Measurements from ENCODE around the gene SWT1. TPM values are rescaled to one million over a fixed set of nuclear protein-coding genes. Genes with fewer than 3 reads are reported as not detected.

Gene SWT1
- total and polyA plus RNA-seq, 2 of the 13 experiments (the other 11 are each of a cell fraction or from before 2014, with no cell fraction given): 1.7 to 2.5 TPM

DNA sequence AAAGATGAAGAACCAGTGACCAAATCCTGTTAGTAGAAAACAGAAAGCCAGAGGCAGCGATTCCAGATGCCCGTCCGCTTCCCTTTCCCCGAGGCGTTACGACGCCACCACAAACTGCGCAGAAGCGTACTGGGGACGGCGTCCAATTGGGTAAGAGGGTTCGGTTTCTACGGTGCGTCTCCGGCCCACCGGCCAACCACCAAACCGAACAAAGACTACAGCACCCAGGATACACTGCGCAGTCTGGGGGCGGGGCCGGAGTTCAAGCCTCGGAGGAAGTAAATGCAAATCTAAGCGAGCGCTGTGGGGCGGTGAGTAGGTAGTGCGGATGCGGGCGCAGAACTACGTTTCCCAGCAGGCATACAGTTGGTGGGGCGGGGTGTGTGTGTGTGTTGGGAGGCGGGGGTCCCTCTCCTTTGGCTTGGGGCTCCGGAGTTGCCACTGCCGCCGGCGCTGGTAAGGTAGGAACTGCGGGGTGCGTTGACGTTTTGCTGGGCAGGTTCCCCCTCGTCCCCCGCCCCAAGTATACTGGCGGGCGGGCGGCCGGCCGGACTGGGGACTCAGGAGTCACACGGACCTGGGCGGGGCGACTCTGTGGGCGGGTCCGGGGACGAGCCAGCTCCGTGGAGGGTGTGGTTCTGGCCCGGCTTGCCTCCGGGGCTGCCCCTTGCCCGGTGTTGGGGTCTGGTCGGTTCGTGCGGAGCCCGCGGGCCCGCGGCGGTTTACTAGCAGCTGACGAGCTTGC, at the start of gene SWT1, which contains the start of gene TRMT1L (continued):
- TF ChIP-seq, protein P1, sequence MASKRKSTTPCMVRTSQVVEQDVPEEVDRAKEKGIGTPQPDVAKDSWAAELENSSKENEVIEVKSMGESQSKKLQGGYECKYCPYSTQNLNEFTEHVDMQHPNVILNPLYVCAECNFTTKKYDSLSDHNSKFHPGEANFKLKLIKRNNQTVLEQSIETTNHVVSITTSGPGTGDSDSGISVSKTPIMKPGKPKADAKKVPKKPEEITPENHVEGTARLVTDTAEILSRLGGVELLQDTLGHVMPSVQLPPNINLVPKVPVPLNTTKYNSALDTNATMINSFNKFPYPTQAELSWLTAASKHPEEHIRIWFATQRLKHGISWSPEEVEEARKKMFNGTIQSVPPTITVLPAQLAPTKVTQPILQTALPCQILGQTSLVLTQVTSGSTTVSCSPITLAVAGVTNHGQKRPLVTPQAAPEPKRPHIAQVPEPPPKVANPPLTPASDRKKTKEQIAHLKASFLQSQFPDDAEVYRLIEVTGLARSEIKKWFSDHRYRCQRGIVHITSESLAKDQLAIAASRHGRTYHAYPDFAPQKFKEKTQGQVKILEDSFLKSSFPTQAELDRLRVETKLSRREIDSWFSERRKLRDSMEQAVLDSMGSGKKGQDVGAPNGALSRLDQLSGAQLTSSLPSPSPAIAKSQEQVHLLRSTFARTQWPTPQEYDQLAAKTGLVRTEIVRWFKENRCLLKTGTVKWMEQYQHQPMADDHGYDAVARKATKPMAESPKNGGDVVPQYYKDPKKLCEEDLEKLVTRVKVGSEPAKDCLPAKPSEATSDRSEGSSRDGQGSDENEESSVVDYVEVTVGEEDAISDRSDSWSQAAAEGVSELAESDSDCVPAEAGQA (IDR thresholded peaks at IDR 0.05; ENCODE audit: low read depth): 0 out of 2 replicates have a peak, but pooled peaks have one; percentile 31
- TF ChIP-seq, protein P1 (CRISPR knock-in tag; IDR thresholded peaks at IDR 0.05; ENCODE audit: borderline replicate concordance): no peak; the same call in 1 of the 2 replicates
- TF ChIP-seq, protein P2, sequence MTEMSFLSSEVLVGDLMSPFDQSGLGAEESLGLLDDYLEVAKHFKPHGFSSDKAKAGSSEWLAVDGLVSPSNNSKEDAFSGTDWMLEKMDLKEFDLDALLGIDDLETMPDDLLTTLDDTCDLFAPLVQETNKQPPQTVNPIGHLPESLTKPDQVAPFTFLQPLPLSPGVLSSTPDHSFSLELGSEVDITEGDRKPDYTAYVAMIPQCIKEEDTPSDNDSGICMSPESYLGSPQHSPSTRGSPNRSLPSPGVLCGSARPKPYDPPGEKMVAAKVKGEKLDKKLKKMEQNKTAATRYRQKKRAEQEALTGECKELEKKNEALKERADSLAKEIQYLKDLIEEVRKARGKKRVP (CRISPR knock-in tag; IDR thresholded peaks at IDR 0.05): no peak
- TF ChIP-seq SOX5 (CRISPR knock-in tag; IDR thresholded peaks at IDR 0.05; ENCODE audit: borderline replicate concordance) (no peak; the same call in 1 of the 2 replicates), PAX8 (CRISPR knock-in tag; IDR thresholded peaks at IDR 0.05; ENCODE audit: borderline replicate concordance) (no peak), ZBTB21 (CRISPR knock-in tag; IDR thresholded peaks at IDR 0.05) (no peak), FOXJ3 (CRISPR knock-in tag; IDR thresholded peaks at IDR 0.05; ENCODE audit: borderline replicate concordance) (0 out of 2 replicates have a peak, but pooled peaks have one; percentile 31), ZBTB7A (CRISPR knock-in tag; IDR thresholded peaks at IDR 0.05) (no peak), FOXC1 (CRISPR knock-in tag; IDR thresholded peaks at IDR 0.05; ENCODE audit: borderline replicate concordance) (no peak; the same call in 1 of the 2 replicates), NFE2L1 (CRISPR knock-in tag; IDR thresholded peaks at IDR 0.05; ENCODE audit: borderline replicate concordance) (no peak), ZNF232 (CRISPR knock-in tag; IDR thresholded peaks at IDR 0.05; ENCODE audit: borderline replicate concordance) (peak; percentile 13; the same call in 1 of the 2 replicates), BRD4 (CRISPR knock-in tag; IDR thresholded peaks at IDR 0.05) (0 out of 2 replicates have a peak, but pooled peaks have one; percentile 28), ZNF34 (CRISPR knock-in tag; IDR thresholded peaks at IDR 0.05; ENCODE audit: borderline replicate concordance) (0 out of 2 replicates have a peak, but pooled peaks have one; percentile 77)
- TF ChIP-seq, protein P3, sequence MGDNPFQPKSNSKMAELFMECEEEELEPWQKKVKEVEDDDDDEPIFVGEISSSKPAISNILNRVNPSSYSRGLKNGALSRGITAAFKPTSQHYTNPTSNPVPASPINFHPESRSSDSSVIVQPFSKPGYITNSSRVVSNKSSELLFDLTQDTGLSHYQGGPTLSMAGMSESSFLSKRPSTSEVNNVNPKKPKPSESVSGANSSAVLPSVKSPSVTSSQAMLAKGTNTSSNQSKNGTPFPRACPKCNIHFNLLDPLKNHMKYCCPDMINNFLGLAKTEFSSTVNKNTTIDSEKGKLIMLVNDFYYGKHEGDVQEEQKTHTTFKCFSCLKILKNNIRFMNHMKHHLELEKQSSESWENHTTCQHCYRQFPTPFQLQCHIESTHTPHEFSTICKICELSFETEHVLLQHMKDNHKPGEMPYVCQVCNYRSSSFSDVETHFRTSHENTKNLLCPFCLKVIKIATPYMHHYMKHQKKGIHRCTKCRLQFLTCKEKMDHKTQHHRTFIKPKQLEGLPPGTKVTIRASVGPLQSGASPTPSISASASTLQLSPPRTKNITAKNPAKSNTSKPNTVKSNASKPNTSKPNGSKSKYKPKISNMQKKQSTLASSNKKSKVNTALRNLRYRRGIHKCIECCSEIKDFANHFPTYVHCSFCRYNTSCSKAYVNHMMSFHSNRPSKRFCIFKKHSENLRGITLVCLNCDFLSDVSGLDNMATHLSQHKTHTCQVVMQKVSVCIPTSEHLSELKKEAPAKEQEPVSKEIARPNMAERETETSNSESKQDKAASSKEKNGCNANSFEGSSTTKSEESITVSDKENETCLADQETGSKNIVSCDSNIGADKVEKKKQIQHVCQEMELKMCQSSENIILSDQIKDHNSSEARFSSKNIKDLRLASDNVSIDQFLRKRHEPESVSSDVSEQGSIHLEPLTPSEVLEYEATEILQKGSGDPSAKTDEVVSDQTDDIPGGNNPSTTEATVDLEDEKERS (CRISPR knock-in tag; IDR thresholded peaks at IDR 0.05): no peak
- TF ChIP-seq, protein P4, sequence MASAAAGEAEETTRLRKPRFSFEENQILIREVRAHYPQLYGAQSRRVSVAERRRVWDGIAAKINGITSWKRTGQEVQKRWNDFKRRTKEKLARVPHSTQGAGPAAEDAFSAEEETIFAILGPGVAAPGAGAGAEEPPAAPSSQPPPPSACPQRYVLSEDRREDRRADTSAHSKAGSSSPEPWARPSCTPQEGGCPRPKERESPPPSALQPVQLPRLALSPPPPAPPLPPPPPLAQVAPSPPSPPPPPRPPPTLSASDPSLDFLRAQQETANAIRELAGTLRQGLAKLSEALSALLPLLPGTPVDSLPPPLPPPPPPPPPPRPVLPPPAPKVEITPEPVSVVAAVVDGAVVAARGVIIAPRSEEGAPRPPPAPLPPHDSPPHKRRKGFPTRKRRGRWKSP (CRISPR knock-in tag; IDR thresholded peaks at IDR 0.05): no peak
- TF ChIP-seq, protein P5, sequence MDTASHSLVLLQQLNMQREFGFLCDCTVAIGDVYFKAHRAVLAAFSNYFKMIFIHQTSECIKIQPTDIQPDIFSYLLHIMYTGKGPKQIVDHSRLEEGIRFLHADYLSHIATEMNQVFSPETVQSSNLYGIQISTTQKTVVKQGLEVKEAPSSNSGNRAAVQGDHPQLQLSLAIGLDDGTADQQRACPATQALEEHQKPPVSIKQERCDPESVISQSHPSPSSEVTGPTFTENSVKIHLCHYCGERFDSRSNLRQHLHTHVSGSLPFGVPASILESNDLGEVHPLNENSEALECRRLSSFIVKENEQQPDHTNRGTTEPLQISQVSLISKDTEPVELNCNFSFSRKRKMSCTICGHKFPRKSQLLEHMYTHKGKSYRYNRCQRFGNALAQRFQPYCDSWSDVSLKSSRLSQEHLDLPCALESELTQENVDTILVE (CRISPR knock-in tag; IDR thresholded peaks at IDR 0.05): no peak

Measured in HepG2 (cell line).